ENCODE data around the gene MNX1.

The MNX1 gene

GRCh38 chr7:156966387-156966786 is 44.1 kb downstream of the MNX1 start:
- DNase-seq: no peak

GRCh38 chr7:156964971-156965370 is 45.5 kb downstream of the MNX1 start:
- DNase-seq: no peak

GRCh38 chr7:156963472-156963871 is 47.0 kb downstream of the MNX1 start:
- DNase-seq: no peak

DNA sequence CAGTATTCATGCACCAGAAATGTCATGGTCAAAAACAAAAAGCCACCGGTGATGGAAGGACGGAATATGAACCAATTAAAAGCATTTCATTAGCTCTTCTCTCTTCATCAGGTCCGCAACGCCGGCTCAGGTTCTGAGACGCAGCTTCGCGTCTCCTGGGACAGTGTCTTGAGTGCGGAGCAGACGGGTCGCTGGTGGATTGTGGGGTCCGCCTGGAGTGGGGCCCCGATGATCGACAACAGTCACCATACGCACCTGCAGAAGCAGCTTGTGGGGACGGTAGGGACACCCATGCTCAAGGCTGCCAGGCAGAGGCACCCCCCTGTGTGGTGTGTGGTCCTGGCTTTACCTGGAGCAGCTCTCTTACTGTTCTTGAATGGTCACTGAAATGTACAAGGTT is 47.6 kb downstream of the MNX1 start:
- DNase-seq: no peak

DNA sequence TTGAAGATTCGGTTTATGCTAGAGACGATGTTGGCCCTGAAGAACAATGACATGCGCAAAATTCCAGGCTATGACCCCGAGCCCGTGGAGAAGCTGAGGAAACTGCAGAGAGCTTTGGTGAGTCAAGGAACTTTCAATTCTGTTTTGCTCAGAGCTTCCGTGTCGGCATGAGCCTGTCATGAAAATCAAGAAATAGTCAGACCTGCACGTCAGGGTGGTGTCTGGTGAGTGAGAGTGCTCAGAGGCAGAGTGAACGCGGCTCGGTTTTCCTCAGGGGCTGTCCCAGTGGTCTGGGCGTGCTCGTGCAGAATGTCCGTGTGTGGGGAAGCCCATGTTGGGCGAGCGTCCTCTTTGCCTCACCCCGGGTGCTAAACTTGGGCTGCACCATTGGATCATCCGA is 48.3 kb downstream of the MNX1 start:
- DNase-seq: no peak

- DNase-seq: no peak
These were observed 53.7 kb downstream of the MNX1 start for GRCh38 chr7:156956727-156957126.

DNA sequence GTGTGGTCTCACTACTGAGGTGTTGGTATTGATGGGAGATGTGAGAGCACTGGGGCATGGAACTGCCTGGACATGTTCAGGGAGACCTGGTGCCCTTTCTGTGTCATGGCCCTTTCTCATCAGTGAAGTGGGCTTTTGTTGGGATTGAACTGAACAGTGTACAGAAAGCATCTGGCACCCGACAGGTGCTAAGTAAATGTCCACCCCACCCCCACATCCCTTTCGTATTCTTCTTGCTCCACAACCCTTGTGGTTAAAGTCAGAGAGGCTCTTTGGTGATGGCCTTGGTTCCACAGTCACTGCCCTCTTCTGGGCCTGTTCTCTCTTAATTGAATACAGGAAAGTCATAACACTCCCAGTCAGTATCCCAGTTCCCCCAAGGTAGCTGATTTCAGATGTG is 55.5 kb downstream of the MNX1 start:
- DNase-seq: no peak

Measured in stimulated activated CD4-positive, alpha-beta T cell treated with anti-CD3 and anti-CD28 coated beads, Interleukin-4, amount 100 ng/mL, for 24 hours (primary cell).